Nasal cavity respiratory epithelium epithelial cell of viscerocranial mucosa (primary cell): ENCODE measurements around the gene RANBP3L. TPM values are rescaled to one million over a fixed set of nuclear protein-coding genes. Genes with fewer than 3 reads are reported as not detected.

ENCODE experiments used
- total RNA-seq: library from RNA; depleted of rRNA; stranded (reverse); fragments of >200 nt; gene quantifications from 2 replicates; pipeline ENCODE4 v1.2.3, GENCODE V29; 2014

The RANBP3L gene, protein sequence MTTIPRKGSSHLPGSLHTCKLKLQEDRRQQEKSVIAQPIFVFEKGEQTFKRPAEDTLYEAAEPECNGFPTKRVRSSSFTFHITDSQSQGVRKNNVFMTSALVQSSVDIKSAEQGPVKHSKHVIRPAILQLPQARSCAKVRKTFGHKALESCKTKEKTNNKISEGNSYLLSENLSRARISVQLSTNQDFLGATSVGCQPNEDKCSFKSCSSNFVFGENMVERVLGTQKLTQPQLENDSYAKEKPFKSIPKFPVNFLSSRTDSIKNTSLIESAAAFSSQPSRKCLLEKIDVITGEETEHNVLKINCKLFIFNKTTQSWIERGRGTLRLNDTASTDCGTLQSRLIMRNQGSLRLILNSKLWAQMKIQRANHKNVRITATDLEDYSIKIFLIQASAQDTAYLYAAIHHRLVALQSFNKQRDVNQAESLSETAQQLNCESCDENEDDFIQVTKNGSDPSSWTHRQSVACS
- total RNA-seq: not detected in 2 replicates

DNA sequence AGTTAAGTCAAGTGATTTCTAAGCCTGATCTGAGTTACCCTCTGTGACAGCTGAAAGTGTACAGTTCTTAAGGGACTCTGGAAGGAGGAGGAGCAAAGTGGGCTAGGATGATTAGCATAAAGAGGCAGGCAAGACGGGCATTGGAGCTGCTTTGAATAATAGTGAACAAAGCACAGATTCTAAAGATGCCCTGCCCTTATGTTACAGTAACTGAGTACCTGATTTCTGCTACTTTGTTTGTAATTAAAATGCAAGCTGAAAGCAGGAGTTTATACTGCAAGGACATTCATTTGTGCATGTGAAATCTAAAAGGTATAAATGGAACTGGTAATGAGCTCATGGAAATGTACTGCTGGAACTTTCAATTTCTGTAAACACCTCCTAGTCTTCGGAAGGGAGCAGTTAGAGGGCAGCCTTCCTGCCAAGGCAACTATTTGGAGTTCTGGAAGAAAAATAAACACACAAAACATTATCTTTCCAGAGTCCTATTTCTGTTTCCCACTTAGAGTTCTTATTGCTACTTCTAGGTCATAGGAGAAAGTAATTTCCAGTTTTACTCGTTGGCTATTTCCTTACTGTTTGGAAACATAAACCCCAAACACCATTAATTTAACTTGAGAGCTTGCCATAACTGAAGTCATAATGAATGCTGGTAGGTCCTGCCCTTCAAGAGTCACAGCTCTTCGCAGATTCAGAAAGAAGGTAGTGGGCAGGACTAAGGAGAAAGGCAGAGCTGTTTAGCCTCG lies at the start of gene RANBP3L:
Gene RANBP3L, minus strand, starts transcription at position 45 of the 746 bp plus-strand sequence. CDS start 486 bp downstream, outside the sequence.

DNA sequence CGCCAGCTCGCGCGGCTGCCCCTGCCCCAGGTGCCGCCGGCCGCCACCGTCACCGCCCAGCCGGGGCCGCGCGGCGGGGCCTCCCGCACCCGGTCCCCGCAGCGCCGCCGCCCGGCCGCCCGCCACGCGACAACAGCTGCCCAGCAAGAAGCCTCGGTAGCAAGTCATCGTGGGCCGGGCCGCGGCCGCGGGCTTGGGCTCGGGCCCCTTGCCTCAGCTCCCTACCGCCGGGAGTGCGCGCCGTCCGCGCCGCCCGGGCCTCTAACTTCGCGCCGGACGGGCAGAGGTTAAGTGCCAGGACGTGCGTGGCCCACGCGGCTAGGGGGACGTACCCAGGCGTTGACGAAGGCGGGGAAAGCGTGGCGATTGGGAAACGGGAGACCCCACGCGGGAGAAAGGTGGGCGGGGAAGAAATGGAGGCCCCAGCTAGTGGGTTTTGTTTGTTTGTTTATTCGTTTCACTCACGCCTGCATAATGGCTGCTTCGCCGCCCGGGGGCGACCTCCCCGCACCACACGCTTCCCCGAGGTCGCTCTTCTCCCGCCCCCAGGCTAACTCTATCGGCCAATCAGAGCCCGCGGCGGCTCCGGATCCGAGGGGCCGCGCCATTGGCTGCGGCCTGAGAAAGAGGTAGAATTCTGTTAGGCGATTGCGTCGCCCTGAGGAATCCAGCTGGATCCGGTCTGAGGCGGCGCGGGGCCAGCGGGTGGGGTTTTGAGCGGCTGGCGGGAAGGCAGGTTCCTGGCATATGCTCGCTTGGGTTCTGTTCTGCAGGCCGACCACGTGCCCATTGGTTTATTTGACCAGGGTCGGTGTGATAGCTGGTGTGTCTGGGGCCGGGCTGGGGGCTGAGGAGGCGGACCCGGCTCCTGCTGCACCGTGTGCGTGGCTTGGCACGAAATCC lies 59.8 kb downstream of the RANBP3L start, which contains the start of gene NADK2:
Gene NADK2, minus strand, starts transcription at position 295 of the 903 bp plus-strand sequence. Its CDS starts 127 bp downstream, at position 168.

Other genes starting within 250 kb of the RANBP3L start
- gene UGT3A2, start 235.0 kb downstream of the RANBP3L start, total RNA-seq: not detected in 2 replicates
- gene LMBRD2, start 150.0 kb downstream of the RANBP3L start, total RNA-seq: 15.7 and 33.1 TPM in 2 replicates
- 13.0 and 20.1 TPM in 2 replicates for gene SKP2, start 149.8 kb downstream of the RANBP3L start, total RNA-seq
- gene NADK2, start 60.0 kb downstream of the RANBP3L start, total RNA-seq: 35.0 and 41.7 TPM in 2 replicates